SU-DHL-6 (cell line): Measurements from ENCODE around the gene ETNK2.

Source experiments
- EZH2phosphoT487 ChIP-seq: fragments of 200-600 bp; sonication (generic), shearing (Covaris generic); conservative IDR thresholded peaks from 2 replicates; pipeline ENCODE4 v1.6.1; 2018; ENCODE audit warnings: mild to moderate bottlenecking, antibody characterized with exemption, low read length, moderate library complexity, mixed read lengths
- TF ChIP-seq, protein P1 (sequence below): fragments of 200-600 bp; sonication (generic); IDR thresholded peaks from one replicate; pipeline ENCODE4 v1.5.1; 2017; ENCODE audit warnings: antibody characterized with exemption, mild to moderate bottlenecking, low read length, moderate library complexity; ENCODE audit not compliant: insufficient read depth, poor library complexity, severe bottlenecking

DNA sequence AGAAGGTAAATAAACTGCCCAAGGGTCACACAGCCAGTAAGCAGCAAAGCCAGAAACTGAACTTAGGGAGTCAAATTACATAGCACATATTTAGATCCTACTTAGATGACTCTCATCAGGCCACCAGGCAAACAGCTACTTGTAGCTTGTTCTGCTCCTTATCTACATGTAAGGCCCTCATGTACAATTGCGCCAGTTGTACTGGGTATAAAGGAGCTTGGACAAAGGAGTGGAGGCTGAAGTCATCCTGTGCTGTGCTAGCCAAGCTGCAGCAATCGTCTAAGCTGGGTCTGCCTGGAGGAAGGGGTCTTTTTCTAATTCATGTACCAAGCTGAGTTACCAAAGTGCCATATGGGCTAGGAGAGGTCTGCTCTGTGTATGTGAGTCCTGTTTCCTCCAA, 12.8 kb downstream of the ETNK2 start:
- TF ChIP-seq, protein P1, sequence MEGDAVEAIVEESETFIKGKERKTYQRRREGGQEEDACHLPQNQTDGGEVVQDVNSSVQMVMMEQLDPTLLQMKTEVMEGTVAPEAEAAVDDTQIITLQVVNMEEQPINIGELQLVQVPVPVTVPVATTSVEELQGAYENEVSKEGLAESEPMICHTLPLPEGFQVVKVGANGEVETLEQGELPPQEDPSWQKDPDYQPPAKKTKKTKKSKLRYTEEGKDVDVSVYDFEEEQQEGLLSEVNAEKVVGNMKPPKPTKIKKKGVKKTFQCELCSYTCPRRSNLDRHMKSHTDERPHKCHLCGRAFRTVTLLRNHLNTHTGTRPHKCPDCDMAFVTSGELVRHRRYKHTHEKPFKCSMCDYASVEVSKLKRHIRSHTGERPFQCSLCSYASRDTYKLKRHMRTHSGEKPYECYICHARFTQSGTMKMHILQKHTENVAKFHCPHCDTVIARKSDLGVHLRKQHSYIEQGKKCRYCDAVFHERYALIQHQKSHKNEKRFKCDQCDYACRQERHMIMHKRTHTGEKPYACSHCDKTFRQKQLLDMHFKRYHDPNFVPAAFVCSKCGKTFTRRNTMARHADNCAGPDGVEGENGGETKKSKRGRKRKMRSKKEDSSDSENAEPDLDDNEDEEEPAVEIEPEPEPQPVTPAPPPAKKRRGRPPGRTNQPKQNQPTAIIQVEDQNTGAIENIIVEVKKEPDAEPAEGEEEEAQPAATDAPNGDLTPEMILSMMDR, result no peak
- no peak for TF ChIP-seq EZH2phosphoT487
